Upper lobe of left lung (tissue), 4 donors: ENCODE measurements around the gene TTK.

Source experiments
- CTCF ChIP-seq, 6 experiments: fragments of 450-650 bp in 4 of 6; fragments of 200-600 bp in 2 of 6; sonication (generic) in 2 of 6; IDR thresholded peaks; one replicate each; pipeline ENCODE4 v1.5.1; 2016 to 2019; ENCODE audit warnings: antibody characterized with exemption in 6 of 6
- POLR2A ChIP-seq, 4 donors: fragments of 450-650 bp; IDR thresholded peaks; one replicate each; pipeline ENCODE4 v1.5.1; 2016 to 2017; ENCODE audit warnings: antibody characterized with exemption in 4 of 4, mild to moderate bottlenecking in 2 of 4

GRCh38 chr6:79981652-79982051 lies 22.8 kb upstream of the TTK start:
- no peak for TF ChIP-seq POLR2A (IDR thresholded peaks at IDR 0.05)
- no peak for TF ChIP-seq CTCF (IDR thresholded peaks at IDR 0.05)
